ENCODE data around the gene TFAP2E. TPM values are rescaled to one million over a fixed set of nuclear protein-coding genes. Genes with fewer than 3 reads are reported as not detected.

TFAP2E gene
- total RNA-seq, 1 experiment from 2014 or later = 6.1 TPM

DNA sequence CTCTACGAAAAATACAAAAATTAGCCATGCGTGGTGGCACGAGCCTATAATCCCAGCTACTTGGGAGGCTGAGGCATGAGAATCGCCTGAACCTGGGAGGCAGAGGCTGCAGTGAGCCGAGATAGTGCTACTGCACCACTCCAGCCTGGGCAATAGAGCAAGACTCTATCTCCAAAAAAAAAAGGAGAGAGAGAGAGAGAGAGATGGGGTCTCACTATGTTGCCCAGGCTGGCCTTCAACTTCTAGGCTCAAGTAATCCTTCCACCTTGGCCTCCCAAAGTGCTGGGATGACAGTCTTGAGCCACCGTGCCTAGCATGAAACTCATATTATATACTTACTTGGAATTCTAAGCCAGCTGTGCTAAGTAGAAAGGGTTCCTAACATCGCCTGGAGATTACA is 38.5 kb downstream of the TFAP2E start:
- TF ChIP-seq, protein P1, sequence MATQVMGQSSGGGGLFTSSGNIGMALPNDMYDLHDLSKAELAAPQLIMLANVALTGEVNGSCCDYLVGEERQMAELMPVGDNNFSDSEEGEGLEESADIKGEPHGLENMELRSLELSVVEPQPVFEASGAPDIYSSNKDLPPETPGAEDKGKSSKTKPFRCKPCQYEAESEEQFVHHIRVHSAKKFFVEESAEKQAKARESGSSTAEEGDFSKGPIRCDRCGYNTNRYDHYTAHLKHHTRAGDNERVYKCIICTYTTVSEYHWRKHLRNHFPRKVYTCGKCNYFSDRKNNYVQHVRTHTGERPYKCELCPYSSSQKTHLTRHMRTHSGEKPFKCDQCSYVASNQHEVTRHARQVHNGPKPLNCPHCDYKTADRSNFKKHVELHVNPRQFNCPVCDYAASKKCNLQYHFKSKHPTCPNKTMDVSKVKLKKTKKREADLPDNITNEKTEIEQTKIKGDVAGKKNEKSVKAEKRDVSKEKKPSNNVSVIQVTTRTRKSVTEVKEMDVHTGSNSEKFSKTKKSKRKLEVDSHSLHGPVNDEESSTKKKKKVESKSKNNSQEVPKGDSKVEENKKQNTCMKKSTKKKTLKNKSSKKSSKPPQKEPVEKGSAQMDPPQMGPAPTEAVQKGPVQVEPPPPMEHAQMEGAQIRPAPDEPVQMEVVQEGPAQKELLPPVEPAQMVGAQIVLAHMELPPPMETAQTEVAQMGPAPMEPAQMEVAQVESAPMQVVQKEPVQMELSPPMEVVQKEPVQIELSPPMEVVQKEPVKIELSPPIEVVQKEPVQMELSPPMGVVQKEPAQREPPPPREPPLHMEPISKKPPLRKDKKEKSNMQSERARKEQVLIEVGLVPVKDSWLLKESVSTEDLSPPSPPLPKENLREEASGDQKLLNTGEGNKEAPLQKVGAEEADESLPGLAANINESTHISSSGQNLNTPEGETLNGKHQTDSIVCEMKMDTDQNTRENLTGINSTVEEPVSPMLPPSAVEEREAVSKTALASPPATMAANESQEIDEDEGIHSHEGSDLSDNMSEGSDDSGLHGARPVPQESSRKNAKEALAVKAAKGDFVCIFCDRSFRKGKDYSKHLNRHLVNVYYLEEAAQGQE (IDR thresholded peaks at IDR 0.05; ENCODE audit: low read depth) = no peak
- TF ChIP-seq YY1 (IDR thresholded peaks at IDR 0.05; ENCODE audit: extremely low read depth, insufficient replicate concordance, low read depth, low read length) (no peak), ELF1 (IDR thresholded peaks at IDR 0.05; ENCODE audit: borderline replicate concordance, low read depth) (no peak), EGR1 (IDR thresholded peaks at IDR 0.05; ENCODE audit: low read depth) (no peak), CEBPB (IDR thresholded peaks at IDR 0.05; ENCODE audit: low read depth) (no peak), JUND (IDR thresholded peaks at IDR 0.05) (no peak), POLR2AphosphoS5 (IDR thresholded peaks at IDR 0.05; ENCODE audit: low read depth, low read length) (no peak), FOSL1 (IDR thresholded peaks at IDR 0.05; ENCODE audit: low read depth) (no peak), TCF7L2 (IDR thresholded peaks at IDR 0.05; ENCODE audit: borderline replicate concordance, extremely low read depth, insufficient read depth, insufficient read length) (no peak), POLR2A (IDR thresholded peaks at IDR 0.05; ENCODE audit: borderline replicate concordance, extremely low read depth, insufficient read depth, insufficient read length) (no peak)
- TF ChIP-seq, protein P2, sequence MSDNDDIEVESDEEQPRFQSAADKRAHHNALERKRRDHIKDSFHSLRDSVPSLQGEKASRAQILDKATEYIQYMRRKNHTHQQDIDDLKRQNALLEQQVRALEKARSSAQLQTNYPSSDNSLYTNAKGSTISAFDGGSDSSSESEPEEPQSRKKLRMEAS (IDR thresholded peaks at IDR 0.05) = no peak
- peaks cover 25 to 38% of the 10 kb centered on the region in 2 experiments for H3K36me3 ChIP-seq (ENCODE audit: control insufficient read depth in 1 of 2, insufficient read depth in 2 of 2, low read length in 2 of 2)
- intact Hi-C loops (cut with micrococcal nuclease) = no loop called here
- ChIA-PET RAD21 (ENCODE audit: low non-redundant PET in 1 of 2, low total read pairs in 2 of 2, uncharacterized antibody in 2 of 2, unreplicated experiment in 2 of 2) (no interaction called here), POLR2A (no interaction called here), CTCF (interaction anchor here (0.8 kb wide), 1 partner anchor 13 kb away, joined by 4 read pairs; no protein-coding TSS in a partner anchor)
- no peaks in the 10 kb centered on the region for H3K9me3 ChIP-seq (ENCODE audit: control insufficient read depth in 1 of 2, insufficient read depth in 1 of 2, low read depth in 1 of 2, low read length in 2 of 2)
- H3K9ac ChIP-seq (ENCODE audit: low read length) = no peak overlapping the region
- H2AFZ ChIP-seq (ENCODE audit: low read depth, low read length, poor library complexity, severe bottlenecking) = no peak overlapping the region
- H3K4me2 ChIP-seq (ENCODE audit: low read length) = no peak overlapping the region
- H3K4me3 ChIP-seq (replicated peaks in 1 of 2; ENCODE audit: low read depth in 1 of 2, low read length in 2 of 2) = no peak overlapping the region
- no peaks in the 10 kb centered on the region for H3K4me1 ChIP-seq (ENCODE audit: control insufficient read depth in 1 of 2, insufficient read depth in 2 of 2, low read length in 2 of 2)
- H4K20me1 ChIP-seq (ENCODE audit: insufficient read depth) = peaks cover 10% of the 10 kb centered on the region; the same call in 1 of the 2 replicates
- H3K27ac ChIP-seq (ENCODE audit: low read depth, low read length) = no peak overlapping the region
- no TSS peak for BruUV-seq (replicated peaks)
- no peaks in the 10 kb centered on the region for H3K27me3 ChIP-seq (ENCODE audit: insufficient read depth, low read length)
- H3K9me2 ChIP-seq (ENCODE audit: insufficient read depth) = no peaks in the 10 kb centered on the region
- H3K79me2 ChIP-seq (ENCODE audit: insufficient read depth, low read length) = peaks cover 98% of the 10 kb centered on the region
- DNase-seq (ENCODE audit: low read depth, low spot score) (no peak), ATAC-seq (no peak)

All from HCT116 (cell line).